HG03442 (cell line): ENCODE measurements around the gene XPO4.
"Not testable (repeated sequence)": the region's sequence is repeated elsewhere in the genome, so short reads cannot be mapped to it uniquely, and the experiment has no call there.

ENCODE experiments used
- ATAC-seq: cut with Tn5 transposase; IDR thresholded peaks from one replicate; pipeline ENCODE4 v1.9.1; 2021; ENCODE audit warnings: mild to moderate bottlenecking, moderate library complexity; ENCODE audit not compliant: unreplicated experiment

Gene XPO4

GRCh38 chr13:20891768-20892167 lies 10.8 kb downstream of the XPO4 start:
- no peak for ATAC-seq

- ATAC-seq: no peak
Observed at GRCh38 chr13:20891034-20891433, 11.5 kb downstream of the XPO4 start.

GRCh38 chr13:20890540-20890939 lies 12.0 kb downstream of the XPO4 start:
- ATAC-seq: not testable (repeated sequence)

- no peak for ATAC-seq
Observed at GRCh38 chr13:20882206-20882605, 20.3 kb downstream of the XPO4 start.

- no peak for ATAC-seq
Observed at GRCh38 chr13:20877902-20878301, 24.6 kb downstream of the XPO4 start.

- not testable (repeated sequence) for ATAC-seq
Observed at GRCh38 chr13:20876802-20877201, 25.7 kb downstream of the XPO4 start.

GRCh38 chr13:20874439-20874838 lies 28.1 kb downstream of the XPO4 start:
- not testable (repeated sequence) for ATAC-seq

- no peak for ATAC-seq
Observed at GRCh38 chr13:20873348-20873747, 29.2 kb downstream of the XPO4 start.

- ATAC-seq: no peak
Observed at GRCh38 chr13:20870829-20871228, 31.7 kb downstream of the XPO4 start.

GRCh38 chr13:20869540-20869939 lies 33.0 kb downstream of the XPO4 start:
- no peak for ATAC-seq

- ATAC-seq: no peak
Observed at GRCh38 chr13:20867408-20867807, 35.1 kb downstream of the XPO4 start.

- not testable (repeated sequence) for ATAC-seq
Observed at GRCh38 chr13:20861666-20862065, 40.9 kb downstream of the XPO4 start.

GRCh38 chr13:20860844-20861243 lies 41.7 kb downstream of the XPO4 start:
- ATAC-seq: no peak

- ATAC-seq: no peak
Observed at GRCh38 chr13:20856650-20857049, 45.9 kb downstream of the XPO4 start.

GRCh38 chr13:20851844-20852402 lies 50.6 kb downstream of the XPO4 start:
- ATAC-seq: no peak

- ATAC-seq: no peak
Observed at GRCh38 chr13:20848944-20849343, 53.6 kb downstream of the XPO4 start.

GRCh38 chr13:20848203-20848602 lies 54.3 kb downstream of the XPO4 start:
- no peak for ATAC-seq

GRCh38 chr13:20847296-20847695 lies 55.2 kb downstream of the XPO4 start:
- ATAC-seq: no peak

- no peak for ATAC-seq
Observed at GRCh38 chr13:20843166-20843565, 59.4 kb downstream of the XPO4 start.

- ATAC-seq: no peak
Observed at GRCh38 chr13:20840568-20840967, 62.0 kb downstream of the XPO4 start.

GRCh38 chr13:20833900-20834679 lies 68.5 kb downstream of the XPO4 start:
- ATAC-seq: no peak

GRCh38 chr13:20832861-20833260 lies 69.7 kb downstream of the XPO4 start:
- ATAC-seq: no peak

- ATAC-seq: no peak
Observed at GRCh38 chr13:20831933-20832332, 70.6 kb downstream of the XPO4 start.
